ENCODE results near the gene WDR45. TPM values are rescaled to one million over a fixed set of nuclear protein-coding genes. Genes with fewer than 3 reads are reported as not detected.

WDR45 gene
- total and polyA plus RNA-seq, 2 of the 4 experiments (the other 2 are of a cell fraction) = 40.7 to 67.4 TPM

GRCh38 chrX:49066278-49066677 is 13.4 kb downstream of the WDR45 start:
- H4K5ac ChIP-seq (ENCODE audit: low read depth, low read length) = no peak overlapping the region
- no peak overlapping the region for H3K27ac ChIP-seq (ENCODE audit: insufficient read depth, low read length)
- H3K4me2 ChIP-seq (ENCODE audit: low read depth, low read length) = no peak overlapping the region
- no peak overlapping the region for H3K18ac ChIP-seq (ENCODE audit: low read depth, low read length)
- H4K91ac ChIP-seq (ENCODE audit: insufficient read depth, low read depth, low read length) = no peak overlapping the region
- POLR2A ChIA-PET (ENCODE audit: unreplicated experiment) = no interaction called here
- dilution Hi-C loops (cut with HindIII; ENCODE audit: low sequenced_read_pairs, unreplicated experiment) (no loop called here), intact Hi-C loops (cut with micrococcal nuclease) (no loop called here), in situ Hi-C loops (cut with MboI; ENCODE audit: low sequenced_read_pairs) (loop anchor here (25.0 kb wide), 1 partner anchor 104 kb away; the partner anchor contains the start of genes KCND1 and OTUD5)
- no TSS peak for BruUV-seq (replicated peaks)
- H2AK5ac ChIP-seq (ENCODE audit: low read depth, low read length) = no peak overlapping the region
- no peaks in the 10 kb centered on the region; the same call in 1 of the 2 replicates for H4K20me1 ChIP-seq (ENCODE audit: insufficient read depth, low read length)
- no peaks in the 10 kb centered on the region for H3K4me1 ChIP-seq (ENCODE audit: control insufficient read depth, insufficient read depth, low read length)
- no peak overlapping the region for H2BK15ac ChIP-seq (ENCODE audit: low read depth, low read length)
- H3K79me1 ChIP-seq (ENCODE audit: low read depth in 1 of 2, low read length in 2 of 2) = peaks cover 0 to 7% of the 10 kb centered on the region in 2 experiments; a peak in 2 of 4 replicates
- TF ChIP-seq POLR2A (IDR thresholded peaks at IDR 0.05; ENCODE audit: low read depth, low read length) = no peak
- TF ChIP-seq, protein P1, sequence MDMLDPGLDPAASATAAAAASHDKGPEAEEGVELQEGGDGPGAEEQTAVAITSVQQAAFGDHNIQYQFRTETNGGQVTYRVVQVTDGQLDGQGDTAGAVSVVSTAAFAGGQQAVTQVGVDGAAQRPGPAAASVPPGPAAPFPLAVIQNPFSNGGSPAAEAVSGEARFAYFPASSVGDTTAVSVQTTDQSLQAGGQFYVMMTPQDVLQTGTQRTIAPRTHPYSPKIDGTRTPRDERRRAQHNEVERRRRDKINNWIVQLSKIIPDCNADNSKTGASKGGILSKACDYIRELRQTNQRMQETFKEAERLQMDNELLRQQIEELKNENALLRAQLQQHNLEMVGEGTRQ (IDR thresholded peaks at IDR 0.05; ENCODE audit: low read depth, low read length) = no peak
- no peak for TF ChIP-seq MAZ (IDR thresholded peaks at IDR 0.05; ENCODE audit: borderline replicate concordance, low read depth, low read length)
- no peak for TF ChIP-seq ELK1 (IDR thresholded peaks at IDR 0.05; ENCODE audit: borderline replicate concordance, low read depth, low read length)
- TF ChIP-seq CHD1 (IDR thresholded peaks at IDR 0.05; ENCODE audit: low read depth, low read length) = no peak
- TF ChIP-seq, protein P2, sequence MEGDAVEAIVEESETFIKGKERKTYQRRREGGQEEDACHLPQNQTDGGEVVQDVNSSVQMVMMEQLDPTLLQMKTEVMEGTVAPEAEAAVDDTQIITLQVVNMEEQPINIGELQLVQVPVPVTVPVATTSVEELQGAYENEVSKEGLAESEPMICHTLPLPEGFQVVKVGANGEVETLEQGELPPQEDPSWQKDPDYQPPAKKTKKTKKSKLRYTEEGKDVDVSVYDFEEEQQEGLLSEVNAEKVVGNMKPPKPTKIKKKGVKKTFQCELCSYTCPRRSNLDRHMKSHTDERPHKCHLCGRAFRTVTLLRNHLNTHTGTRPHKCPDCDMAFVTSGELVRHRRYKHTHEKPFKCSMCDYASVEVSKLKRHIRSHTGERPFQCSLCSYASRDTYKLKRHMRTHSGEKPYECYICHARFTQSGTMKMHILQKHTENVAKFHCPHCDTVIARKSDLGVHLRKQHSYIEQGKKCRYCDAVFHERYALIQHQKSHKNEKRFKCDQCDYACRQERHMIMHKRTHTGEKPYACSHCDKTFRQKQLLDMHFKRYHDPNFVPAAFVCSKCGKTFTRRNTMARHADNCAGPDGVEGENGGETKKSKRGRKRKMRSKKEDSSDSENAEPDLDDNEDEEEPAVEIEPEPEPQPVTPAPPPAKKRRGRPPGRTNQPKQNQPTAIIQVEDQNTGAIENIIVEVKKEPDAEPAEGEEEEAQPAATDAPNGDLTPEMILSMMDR (conservative IDR thresholded peaks at IDR 0.05; ENCODE audit: low read depth, low read length) = no peak
- TF ChIP-seq MAFK (IDR thresholded peaks at IDR 0.05; ENCODE audit: low read depth, low read length) = no peak
- TF ChIP-seq BHLHE40 (IDR thresholded peaks at IDR 0.05; ENCODE audit: low read depth, low read length) = no peak
- no peak overlapping the region for H2BK120ac ChIP-seq (ENCODE audit: low read depth, low read length)
- no peak overlapping the region for H3K56ac ChIP-seq (ENCODE audit: extremely low read depth, insufficient read depth, low read length)
- H3K27me3 ChIP-seq (ENCODE audit: control insufficient read depth, insufficient read depth, low read length) = no peaks in the 10 kb centered on the region
- 0 out of 2 replicates have a peak, but pooled peaks cover 4% of the 10 kb centered on the region for H3K9me1 ChIP-seq (ENCODE audit: insufficient read depth, low read length)
- no peak overlapping the region for H2BK20ac ChIP-seq (ENCODE audit: low read depth, low read length)
- peaks cover 5% of the 10 kb centered on the region; the same call in 1 of the 2 replicates for H3K36me3 ChIP-seq (ENCODE audit: control insufficient read depth, insufficient read depth, low read length)
- no peak overlapping the region for H3K23ac ChIP-seq (ENCODE audit: low read depth, low read length)
- no peak overlapping the region for H2AFZ ChIP-seq (replicated peaks; ENCODE audit: low read length, poor library complexity)
- no peak overlapping the region for H3K9ac ChIP-seq (ENCODE audit: low read depth, low read length)
- H3K4me3 ChIP-seq (ENCODE audit: insufficient read depth, low read depth, low read length) = no peak overlapping the region
- no peak overlapping the region for H2BK5ac ChIP-seq (ENCODE audit: low read depth, low read length, poor library complexity, severe bottlenecking)
- H4K8ac ChIP-seq (ENCODE audit: low read depth in 2 of 2, low read length in 2 of 2) = no peak overlapping the region
- H3K9me3 ChIP-seq (ENCODE audit: control insufficient read depth, insufficient read depth, low read length) = peaks cover 2% of the 10 kb centered on the region; the same call in 1 of the 2 replicates
- ATAC-seq (ENCODE audit: low read depth) (no peak), DNase-seq (no peak)
- 71% methylated on average over 1 of the region's 2 CpGs; no CpG with 5 or more reads in 1 of the 2 experiments for WGBS, 2 experiments (ENCODE audit: extremely low coverage in 2 of 2, insufficient read length in 1 of 2)
- CTCF ChIA-PET = no interaction called here
- no peak overlapping the region for H3K4ac ChIP-seq (ENCODE audit: low read depth, low read length)
- H2AK9ac ChIP-seq (replicated peaks; ENCODE audit: low read depth, low read length, poor library complexity) = no peak overlapping the region
- H3K14ac ChIP-seq (replicated peaks; ENCODE audit: low read depth, low read length) = no peak overlapping the region

Data from IMR-90 (cell line).